Endothelial cell (in vitro differentiated cells): ENCODE data around the gene IL5. TPM values are rescaled to one million over a fixed set of nuclear protein-coding genes. Genes with fewer than 3 reads are reported as not detected.
"Not testable (repeated sequence)": the region's sequence is repeated elsewhere in the genome, so short reads cannot be mapped to it uniquely, and the experiment has no call there.

Experiments
- DNase-seq: peaks from one replicate; pipeline ENCODE4 v3.0.0; 2021; ENCODE audit warnings: low spot score
- H3K27ac Mint-ChIP-seq: one replicate; pipeline ENCODE4 v1.8.0; 2021; ENCODE audit warnings: mixed read lengths, inconsistent platforms; ENCODE audit not compliant: unreplicated experiment
- H3K27me3 Mint-ChIP-seq: one replicate; pipeline ENCODE4 v1.8.0; 2021; ENCODE audit warnings: mild to moderate bottlenecking, moderate library complexity, mixed read lengths, inconsistent platforms; ENCODE audit not compliant: unreplicated experiment
- H3K36me3 Mint-ChIP-seq: one replicate; pipeline ENCODE4 v1.8.0; 2021; ENCODE audit warnings: mild to moderate bottlenecking, low read depth, mixed read lengths, inconsistent platforms; ENCODE audit not compliant: unreplicated experiment
- H3K4me1 Mint-ChIP-seq: one replicate; pipeline ENCODE4 v1.8.0; 2021; ENCODE audit warnings: mild to moderate bottlenecking, mixed read lengths, inconsistent platforms; ENCODE audit not compliant: unreplicated experiment
- H3K4me3 Mint-ChIP-seq: one replicate; pipeline ENCODE4 v1.8.0; 2021; ENCODE audit warnings: mild to moderate bottlenecking, mixed read lengths, inconsistent platforms; ENCODE audit not compliant: unreplicated experiment
- H3K9me3 Mint-ChIP-seq: one replicate; pipeline ENCODE4 v1.8.0; 2021; ENCODE audit warnings: mixed read lengths, inconsistent platforms; ENCODE audit not compliant: unreplicated experiment
- total RNA-seq: library from RNA; stranded (reverse); fragmentation: NEBNext Ultra II Directional; extraction: Animal tissue kit (Norgen Biotek cat#: 25700); gene quantifications from one replicate; pipeline ENCODE4 v1.2.1, GENCODE V29; 2021; ENCODE audit not compliant: unreplicated experiment
- TF ChIP-seq, protein P1 (sequence below): fragments of 200-600 bp; sonication (generic); IDR thresholded peaks from one replicate; pipeline ENCODE4 v1.5.0; 2021; ENCODE audit warnings: antibody characterized with exemption; ENCODE audit not compliant: unreplicated experiment

The IL5 gene
- total RNA-seq, 1 donor from 2014 or later: not detected

DNA sequence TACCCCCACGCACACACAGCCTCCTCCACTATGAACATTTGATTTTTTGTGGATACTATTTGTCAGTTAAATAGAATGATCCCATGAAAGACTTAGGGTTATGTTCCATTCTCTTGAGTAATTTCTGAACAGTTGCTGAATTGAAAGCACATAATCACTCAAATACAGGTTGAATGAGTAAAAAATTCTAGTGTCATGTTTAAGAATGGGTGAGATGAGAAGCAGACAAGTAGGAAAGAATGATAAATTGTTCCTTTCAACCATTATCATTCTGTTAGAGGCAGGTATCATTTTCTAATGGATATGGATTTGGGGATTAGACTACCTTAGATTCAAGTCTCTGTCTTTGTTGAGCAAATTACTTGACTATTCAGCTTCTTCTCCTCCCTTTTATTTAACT, 32.8 kb upstream of the IL5 start:
- Mint-ChIP-seq H3K27me3 (no peaks in the 10 kb centered on the region), H3K4me1 (no peaks in the 10 kb centered on the region), H3K4me3 (no peak overlapping the region), H3K9me3 (no peaks in the 10 kb centered on the region), H3K27ac (no peak overlapping the region), H3K36me3 (peaks cover 20% of the 10 kb centered on the region)
- no peak for DNase-seq
- TF ChIP-seq, protein P1, sequence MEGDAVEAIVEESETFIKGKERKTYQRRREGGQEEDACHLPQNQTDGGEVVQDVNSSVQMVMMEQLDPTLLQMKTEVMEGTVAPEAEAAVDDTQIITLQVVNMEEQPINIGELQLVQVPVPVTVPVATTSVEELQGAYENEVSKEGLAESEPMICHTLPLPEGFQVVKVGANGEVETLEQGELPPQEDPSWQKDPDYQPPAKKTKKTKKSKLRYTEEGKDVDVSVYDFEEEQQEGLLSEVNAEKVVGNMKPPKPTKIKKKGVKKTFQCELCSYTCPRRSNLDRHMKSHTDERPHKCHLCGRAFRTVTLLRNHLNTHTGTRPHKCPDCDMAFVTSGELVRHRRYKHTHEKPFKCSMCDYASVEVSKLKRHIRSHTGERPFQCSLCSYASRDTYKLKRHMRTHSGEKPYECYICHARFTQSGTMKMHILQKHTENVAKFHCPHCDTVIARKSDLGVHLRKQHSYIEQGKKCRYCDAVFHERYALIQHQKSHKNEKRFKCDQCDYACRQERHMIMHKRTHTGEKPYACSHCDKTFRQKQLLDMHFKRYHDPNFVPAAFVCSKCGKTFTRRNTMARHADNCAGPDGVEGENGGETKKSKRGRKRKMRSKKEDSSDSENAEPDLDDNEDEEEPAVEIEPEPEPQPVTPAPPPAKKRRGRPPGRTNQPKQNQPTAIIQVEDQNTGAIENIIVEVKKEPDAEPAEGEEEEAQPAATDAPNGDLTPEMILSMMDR: no peak

DNA sequence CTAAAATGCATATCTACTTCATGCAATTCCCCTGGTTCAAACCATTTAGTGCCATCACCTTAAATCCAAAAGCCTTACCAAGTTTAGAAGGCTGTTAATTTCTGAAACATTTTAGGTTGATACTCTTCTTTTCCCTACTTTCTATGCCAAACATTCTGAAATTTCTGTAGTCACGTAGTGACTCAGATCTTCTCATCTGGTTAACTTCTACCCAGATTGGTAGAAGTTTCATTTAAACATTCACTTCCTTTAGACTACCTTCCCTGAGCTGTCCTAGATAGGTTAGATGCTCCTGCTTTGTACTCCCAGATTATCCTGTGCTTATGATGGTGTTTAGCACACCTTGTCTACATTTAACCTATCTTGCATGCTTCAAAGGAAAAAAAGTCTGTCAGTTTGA, 23.3 kb upstream of the IL5 start:
- H3K4me1 Mint-ChIP-seq: no peaks in the 10 kb centered on the region
- no peak for DNase-seq
- H3K27ac Mint-ChIP-seq: no peak overlapping the region
- peaks cover 9% of the 10 kb centered on the region for H3K36me3 Mint-ChIP-seq
- H3K27me3 Mint-ChIP-seq: peaks cover 2% of the 10 kb centered on the region
- no peak overlapping the region for H3K4me3 Mint-ChIP-seq
- TF ChIP-seq, protein P1: no peak
- no peaks in the 10 kb centered on the region for H3K9me3 Mint-ChIP-seq

DNA sequence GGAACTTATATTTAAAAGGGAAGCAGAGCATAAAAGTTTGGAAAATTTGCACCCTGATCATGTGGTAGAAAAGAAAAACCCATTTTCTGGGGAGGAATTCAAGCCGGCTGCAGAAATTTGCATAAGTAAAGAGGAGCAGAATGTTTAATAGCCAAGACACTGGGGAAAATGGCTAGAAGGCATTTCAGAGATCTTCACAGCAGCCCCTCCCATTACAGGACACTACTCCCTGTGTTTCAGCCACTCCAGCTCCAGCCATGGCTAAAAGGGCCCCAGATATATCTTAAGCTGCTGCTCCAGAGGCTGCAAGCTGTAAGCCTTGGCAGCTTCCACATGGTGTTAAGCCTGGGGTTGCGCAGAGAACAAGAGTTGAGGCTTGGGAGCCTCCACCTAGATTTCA, 21.2 kb upstream of the IL5 start:
- H3K27ac Mint-ChIP-seq, H3K9me3 Mint-ChIP-seq, H3K4me3 Mint-ChIP-seq, H3K27me3 Mint-ChIP-seq, DNase-seq, H3K4me1 Mint-ChIP-seq, H3K36me3 Mint-ChIP-seq: not testable (repeated sequence)

DNA sequence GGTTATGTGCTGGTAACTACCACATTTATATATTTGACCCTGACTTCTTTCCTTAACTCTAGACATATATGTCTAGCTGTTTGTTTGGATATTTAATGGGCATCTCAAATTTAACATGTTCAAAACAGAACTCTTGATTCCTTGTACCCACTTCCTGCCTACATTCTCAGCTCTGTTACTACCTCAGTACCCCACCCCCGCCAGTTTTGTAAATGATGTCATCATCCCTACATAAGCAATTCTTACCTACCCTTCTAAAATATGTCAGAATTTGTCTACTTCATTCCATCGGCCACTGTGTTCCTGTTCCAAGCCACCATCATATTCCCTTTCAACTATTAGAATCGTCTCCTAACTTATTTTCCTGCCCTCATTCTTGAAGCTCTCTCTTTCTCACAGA, 18.3 kb upstream of the IL5 start:
- H3K4me1 Mint-ChIP-seq: peaks cover 10% of the 10 kb centered on the region
- H3K9me3 Mint-ChIP-seq: no peaks in the 10 kb centered on the region
- no peak overlapping the region for H3K4me3 Mint-ChIP-seq
- DNase-seq: no peak
- H3K27me3 Mint-ChIP-seq: peaks cover 2% of the 10 kb centered on the region
- no peak overlapping the region for H3K27ac Mint-ChIP-seq
- TF ChIP-seq, protein P1: no peak
- peaks cover 9% of the 10 kb centered on the region for H3K36me3 Mint-ChIP-seq

DNA sequence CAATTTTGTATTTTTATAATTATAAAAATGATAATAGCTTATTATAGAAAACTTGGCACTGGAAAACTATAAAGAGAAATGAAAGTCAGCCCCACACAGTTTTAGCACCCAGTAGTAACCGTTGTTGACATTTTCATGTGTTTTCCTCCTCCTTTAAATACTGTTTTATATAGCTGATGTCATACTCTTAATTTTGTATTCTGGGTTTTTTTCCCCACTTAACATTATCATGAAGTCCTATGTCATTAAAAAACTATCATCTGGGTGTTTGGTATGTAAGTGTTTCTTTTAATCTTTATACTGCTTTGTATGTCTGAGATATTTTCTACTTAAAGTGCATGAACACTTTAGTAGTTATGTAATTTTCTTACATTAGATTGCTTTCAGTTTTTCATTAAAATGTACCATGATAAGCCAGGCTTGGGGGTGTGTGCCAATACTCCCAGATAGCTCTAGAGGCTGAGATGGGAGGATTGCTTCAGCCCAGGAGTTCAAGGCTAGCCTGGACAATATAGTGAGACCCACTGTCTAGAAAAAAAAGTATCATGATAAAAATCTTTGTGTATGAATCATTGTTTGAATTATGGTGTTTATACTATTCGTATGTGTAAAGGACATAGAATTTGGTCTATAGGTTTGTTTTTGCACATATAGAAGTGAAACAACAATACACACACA, 16.2 kb upstream of the IL5 start:
- TF ChIP-seq, protein P1: no peak
- no peak overlapping the region for H3K4me3 Mint-ChIP-seq
- no peaks in the 10 kb centered on the region for H3K9me3 Mint-ChIP-seq
- no peaks in the 10 kb centered on the region for H3K36me3 Mint-ChIP-seq
- peaks cover 15% of the 10 kb centered on the region for H3K4me1 Mint-ChIP-seq
- H3K27ac Mint-ChIP-seq: no peak overlapping the region
- H3K27me3 Mint-ChIP-seq: no peaks in the 10 kb centered on the region
- no peak for DNase-seq
